Measurements from ENCODE around the gene TGFB2. TPM values are rescaled to one million over a fixed set of nuclear protein-coding genes. Genes with fewer than 3 reads are reported as not detected.

Gene TGFB2
- total RNA-seq, 1 donor from 2014 or later = 0.12 TPM

DNA sequence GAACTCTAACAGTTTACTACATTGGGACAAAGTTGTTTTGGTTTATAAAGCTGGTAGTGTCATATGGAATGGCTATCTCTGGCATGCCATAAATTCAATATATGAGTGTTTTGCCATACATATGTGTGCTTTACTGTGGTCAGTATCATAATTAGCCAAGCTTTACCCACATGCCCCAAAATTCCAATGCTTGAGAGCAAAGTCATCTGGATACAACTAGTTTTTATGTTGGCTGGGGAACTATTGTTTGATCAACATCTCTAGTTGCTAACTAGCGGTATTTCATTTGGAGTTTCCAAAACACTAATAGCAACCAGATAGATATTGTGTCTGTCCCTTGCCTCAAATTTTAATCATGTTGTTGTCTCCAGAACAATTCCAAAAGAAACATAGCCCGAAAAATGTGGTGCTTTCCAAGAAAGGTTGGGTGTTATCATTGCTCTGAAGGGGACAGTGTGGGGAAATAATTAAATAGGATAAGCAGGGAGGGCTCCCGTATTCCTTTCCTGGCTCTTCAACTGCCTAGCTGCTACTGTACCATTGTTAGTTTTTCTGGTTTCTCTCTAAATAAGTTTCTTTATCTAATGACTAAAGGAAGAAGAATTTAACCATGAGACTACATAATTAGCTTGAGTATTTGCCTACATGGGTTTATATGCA lies 136.1 kb downstream of the TGFB2 start:
- intact Hi-C loops (cut with micrococcal nuclease) = no loop called here

DNA sequence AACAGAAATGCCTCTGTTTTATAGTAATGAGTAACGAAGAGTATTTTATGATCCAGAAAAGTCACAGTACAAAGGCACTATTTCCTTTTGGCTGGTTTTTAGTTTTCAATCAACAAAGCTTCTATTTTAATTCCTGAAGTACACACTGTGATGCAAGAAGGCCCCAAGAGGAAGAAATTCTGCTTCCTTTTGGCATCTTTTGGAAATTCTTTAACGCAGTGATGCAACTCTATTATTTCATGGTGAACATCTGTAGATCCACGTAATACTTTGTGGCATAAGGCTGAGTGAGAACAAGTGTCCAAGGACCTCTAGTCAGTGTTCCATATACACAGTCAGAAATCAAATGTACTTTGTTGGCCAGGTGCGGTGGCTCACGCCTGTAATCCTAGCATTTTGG lies 137.5 kb downstream of the TGFB2 start:
- intact Hi-C loops (cut with micrococcal nuclease) = no loop called here

- intact Hi-C loops (cut with micrococcal nuclease) = no loop called here
Measured at GRCh38 chr1:218485241-218485928, 140.2 kb downstream of the TGFB2 start.

DNA sequence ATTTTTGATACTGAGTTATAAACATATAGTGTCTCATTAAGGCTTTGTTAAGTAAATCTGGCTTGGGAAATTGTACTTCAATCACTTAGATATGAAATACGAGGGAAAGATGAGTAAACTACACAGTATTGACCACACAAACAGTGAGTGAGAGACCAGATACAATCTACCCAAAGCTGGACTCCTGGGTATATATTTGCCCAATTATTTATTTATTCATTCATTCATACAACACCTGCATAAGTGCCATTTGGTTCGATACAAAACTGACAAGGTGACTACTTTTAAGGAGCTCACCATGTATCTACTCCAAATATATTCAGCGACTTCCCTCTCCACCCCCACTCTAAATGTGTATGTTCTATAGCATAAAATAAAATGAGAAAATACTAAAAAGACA lies 143.4 kb downstream of the TGFB2 start:
- intact Hi-C loops (cut with micrococcal nuclease) = no loop called here

DNA sequence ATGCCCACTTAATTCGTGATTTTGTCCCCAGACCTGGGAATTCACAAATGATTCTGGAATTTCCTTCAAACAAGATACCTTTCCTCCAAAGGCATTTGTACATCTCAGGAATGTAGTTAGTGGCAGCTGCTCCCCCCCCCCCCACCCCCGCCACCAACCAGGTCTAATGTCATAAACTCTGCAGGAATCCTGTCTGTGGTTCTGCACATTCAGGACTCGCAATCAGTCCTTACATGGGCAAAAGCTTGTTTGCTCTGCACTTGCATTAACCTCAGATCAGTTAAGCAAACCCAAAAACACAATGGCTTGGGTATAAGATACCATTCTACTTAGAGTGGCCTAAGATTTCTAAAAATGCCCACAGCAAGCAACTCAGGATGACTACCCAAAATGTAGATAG lies 143.8 kb downstream of the TGFB2 start:
- intact Hi-C loops (cut with micrococcal nuclease) = no loop called here

- intact Hi-C loops (cut with micrococcal nuclease) = no loop called here
Measured at GRCh38 chr1:218490406-218490922, 145.3 kb downstream of the TGFB2 start.

DNA sequence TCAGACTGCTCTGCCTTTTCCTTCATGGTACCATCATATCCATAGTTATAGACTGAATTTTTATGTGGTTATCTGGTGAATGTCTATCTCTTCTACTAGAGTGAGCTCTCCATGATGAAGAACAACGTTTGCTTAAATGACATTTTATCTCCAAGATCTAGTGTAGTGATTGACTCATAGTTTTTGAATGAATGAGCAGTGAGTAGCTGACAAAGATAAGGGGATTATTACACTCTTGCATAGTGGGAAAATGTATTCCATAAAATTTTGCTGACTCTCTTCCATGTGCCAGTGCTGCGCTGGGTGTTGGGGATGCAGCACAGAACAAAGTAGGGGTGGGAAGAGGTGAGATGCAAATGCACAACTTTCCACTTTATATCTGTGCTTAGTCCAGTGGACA lies 147.7 kb downstream of the TGFB2 start:
- intact Hi-C loops (cut with micrococcal nuclease) = no loop called here

DNA sequence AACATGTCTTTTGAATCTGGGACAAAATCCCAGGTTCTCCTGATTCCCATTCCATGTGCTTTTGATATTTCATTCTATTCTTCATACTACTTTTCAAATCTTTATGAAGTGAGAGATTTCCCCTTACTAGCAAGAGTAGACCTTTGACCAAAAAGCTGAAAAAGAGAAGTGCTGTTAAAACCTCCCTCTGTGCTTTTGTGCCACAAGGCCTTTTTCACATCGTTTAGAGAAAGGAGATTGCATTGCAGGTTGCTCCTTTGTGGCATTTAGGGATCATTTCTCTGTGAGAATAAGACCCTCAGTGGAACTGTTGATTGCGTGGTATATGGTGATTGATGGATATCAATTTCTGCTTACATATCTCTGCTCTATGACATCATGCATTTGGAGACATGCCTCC lies 148.8 kb downstream of the TGFB2 start:
- intact Hi-C loops (cut with micrococcal nuclease) = no loop called here

Other genes starting within 250 kb of the TGFB2 start
- gene RRP15, start 60.0 kb upstream of the TGFB2 start, total RNA-seq = 18.4 and 19.3 TPM in 2 replicates